GM06990 (cell line): Measurements from ENCODE around the gene SEMA6B.

Source experiments
- DNase-seq: peaks from one replicate; pipeline ENCODE4 v3.0.0-alpha.2; 2011; ENCODE audit not compliant: insufficient read length; ENCODE audit errors: extremely low read depth
- H3K27me3 ChIP-seq: replicated peaks from 2 replicates; pipeline ENCODE4 v1.6.0; 2011; ENCODE audit warnings: low read length; ENCODE audit not compliant: control insufficient read depth, insufficient read depth
- H3K36me3 ChIP-seq: 2 replicates; pipeline ENCODE4 v1.5.1; 2011; ENCODE audit warnings: low read length; ENCODE audit not compliant: control insufficient read depth, insufficient read depth
- H3K4me3 ChIP-seq: replicated peaks from 2 replicates; pipeline ENCODE4 v1.5.1; 2011; ENCODE audit warnings: low read depth, mild to moderate bottlenecking, control low read depth, low read length
- CTCF ChIP-seq: IDR thresholded peaks from 2 replicates; pipeline ENCODE4 v1.5.1; 2011; ENCODE audit warnings: low read length, control low read depth, mild to moderate bottlenecking, inconsistent platforms; ENCODE audit not compliant: insufficient read depth, poor library complexity, severe bottlenecking

SEMA6B gene

GRCh38 chr19:4521170-4521887, 38.2 kb downstream of the SEMA6B start:
- no peaks in the 10 kb centered on the region for H3K36me3 ChIP-seq
- H3K4me3 ChIP-seq: no peak overlapping the region
- TF ChIP-seq CTCF: no peak
- DNase-seq: no peak
- no peaks in the 10 kb centered on the region; the same call in 1 of the 2 replicates for H3K27me3 ChIP-seq

- Histone ChIP-seq H3K27me3 (no peaks in the 10 kb centered on the region), H3K4me3 (no peak overlapping the region), H3K36me3 (no peaks in the 10 kb centered on the region)
- no peak for DNase-seq
- no peak for TF ChIP-seq CTCF
These were observed 39.8 kb downstream of the SEMA6B start for GRCh38 chr19:4519521-4520277.

- Histone ChIP-seq H3K4me3 (no peak overlapping the region), H3K36me3 (no peaks in the 10 kb centered on the region), H3K27me3 (no peaks in the 10 kb centered on the region)
- DNase-seq: no peak
- TF ChIP-seq CTCF: no peak
These were observed 40.4 kb downstream of the SEMA6B start for GRCh38 chr19:4519172-4519496.

- H3K27me3 ChIP-seq: no peaks in the 10 kb centered on the region
- H3K36me3 ChIP-seq: no peaks in the 10 kb centered on the region
- TF ChIP-seq CTCF: no peak
- no peak within 1 kb of the TSS for H3K4me3 ChIP-seq
- no peak for DNase-seq
These were observed 40.9 kb downstream of the SEMA6B start, which contains the start of gene PLIN4 for GRCh38 chr19:4518345-4519171. TSS of gene PLIN4 (minus strand) at chr19:4518486. CDS start at chr19:4518272, 214 bp downstream.

- DNase-seq: no peak
- H3K36me3 ChIP-seq: no peaks in the 10 kb centered on the region
- H3K4me3 ChIP-seq: no peak overlapping the region
- TF ChIP-seq CTCF: no peak
- no peaks in the 10 kb centered on the region for H3K27me3 ChIP-seq
These were observed 41.9 kb downstream of the SEMA6B start for GRCh38 chr19:4517451-4518057.
